NK-92 (cell line): ENCODE data around the gene TMEM184B.
"Not testable (repeated sequence)": the region's sequence is repeated elsewhere in the genome, so short reads cannot be mapped to it uniquely, and the experiment has no call there.

Source experiments
- DNase-seq: peaks from one replicate; lab custom pipeline; 2025; ENCODE audit not compliant: unreplicated experiment; lab: John Stamatoyannopoulos, UW

The TMEM184B gene

DNA sequence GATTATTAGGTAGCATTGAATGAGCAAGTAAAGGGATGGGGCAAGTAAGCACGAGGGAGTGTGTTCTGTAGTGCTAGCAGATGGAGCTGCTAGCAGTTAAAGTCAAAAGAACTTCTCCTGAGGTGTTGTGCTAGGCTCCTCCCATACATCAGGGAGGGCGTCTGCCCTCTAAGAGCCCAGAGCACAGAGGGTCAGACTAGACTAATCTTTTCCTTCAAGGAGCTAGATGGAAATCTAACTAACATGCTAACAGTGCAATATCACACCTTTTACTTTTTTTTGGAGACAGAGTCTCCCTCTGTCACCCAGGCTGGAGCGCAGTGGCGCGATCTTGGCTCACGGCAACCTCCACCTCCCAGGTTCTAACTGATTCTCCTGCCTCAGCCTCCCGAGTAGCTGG lies 88.0 kb downstream of the TMEM184B start:
- no peak for DNase-seq

- peak; percentile 69 for DNase-seq
Observed at GRCh38 chr22:38181453-38182200, 91.2 kb downstream of the TMEM184B start, which contains the start of gene PLA2G6. Gene PLA2G6, minus strand, starts transcription at chr22:38181830. Its CDS starts 12,404 bp downstream, at chr22:38169426.

- DNase-seq = no peak
Observed at GRCh38 chr22:38180841-38181452, 91.9 kb downstream of the TMEM184B start.

- DNase-seq = not testable (repeated sequence)
Observed at GRCh38 chr22:38178605-38178937, 94.2 kb downstream of the TMEM184B start.

DNA sequence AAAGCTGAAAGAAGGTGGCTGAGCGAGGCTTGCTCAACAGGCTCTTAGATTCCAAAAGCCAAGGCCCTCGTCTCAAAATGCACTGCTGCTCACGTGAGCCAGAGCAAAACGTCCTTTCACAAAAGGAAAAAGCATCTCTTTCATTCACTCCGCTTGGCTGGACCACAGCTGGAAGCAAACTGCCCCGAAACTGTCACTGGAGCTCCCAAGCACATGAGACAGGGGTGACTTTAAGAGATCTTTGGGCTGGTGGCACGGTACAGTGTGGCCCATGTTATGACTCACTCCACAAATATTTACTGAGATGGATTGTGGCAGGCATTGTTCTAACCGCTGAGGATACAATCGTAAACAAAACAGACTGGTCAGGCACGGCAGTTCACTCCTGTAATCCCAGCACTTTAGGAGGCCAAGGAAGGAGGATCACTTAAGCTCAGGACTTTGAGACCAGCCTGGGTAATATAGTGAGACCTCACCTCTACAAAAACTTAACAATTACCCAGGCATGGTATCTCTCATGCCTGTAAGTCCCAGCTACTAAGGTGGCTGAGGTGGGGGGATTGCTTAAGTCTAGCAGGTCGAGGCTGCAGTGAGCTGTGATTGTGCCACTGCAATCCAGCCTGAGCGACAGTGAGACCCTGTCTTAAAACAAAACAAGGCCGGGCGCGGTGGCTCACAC lies 94.7 kb downstream of the TMEM184B start:
- DNase-seq = no peak

DNA sequence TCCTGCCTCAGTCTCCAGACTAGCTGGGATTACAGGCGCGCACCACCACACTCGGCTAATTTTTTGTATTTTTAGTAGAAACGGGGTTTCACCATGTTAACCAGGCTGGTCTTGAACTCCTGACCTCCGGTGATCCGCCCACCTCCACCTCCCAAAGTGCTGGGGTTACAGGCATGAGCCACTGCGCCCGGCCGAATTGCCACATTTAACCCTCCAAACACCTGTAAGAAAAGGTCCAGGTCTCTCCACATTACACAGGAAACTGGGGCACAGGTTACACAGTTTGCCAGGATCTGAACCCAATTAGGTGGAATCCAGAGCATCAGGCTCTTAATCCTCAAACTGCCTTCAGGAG lies 95.3 kb downstream of the TMEM184B start:
- not testable (repeated sequence) for DNase-seq

- no peak for DNase-seq
Observed at GRCh38 chr22:38177044-38177443, 95.8 kb downstream of the TMEM184B start.

DNA sequence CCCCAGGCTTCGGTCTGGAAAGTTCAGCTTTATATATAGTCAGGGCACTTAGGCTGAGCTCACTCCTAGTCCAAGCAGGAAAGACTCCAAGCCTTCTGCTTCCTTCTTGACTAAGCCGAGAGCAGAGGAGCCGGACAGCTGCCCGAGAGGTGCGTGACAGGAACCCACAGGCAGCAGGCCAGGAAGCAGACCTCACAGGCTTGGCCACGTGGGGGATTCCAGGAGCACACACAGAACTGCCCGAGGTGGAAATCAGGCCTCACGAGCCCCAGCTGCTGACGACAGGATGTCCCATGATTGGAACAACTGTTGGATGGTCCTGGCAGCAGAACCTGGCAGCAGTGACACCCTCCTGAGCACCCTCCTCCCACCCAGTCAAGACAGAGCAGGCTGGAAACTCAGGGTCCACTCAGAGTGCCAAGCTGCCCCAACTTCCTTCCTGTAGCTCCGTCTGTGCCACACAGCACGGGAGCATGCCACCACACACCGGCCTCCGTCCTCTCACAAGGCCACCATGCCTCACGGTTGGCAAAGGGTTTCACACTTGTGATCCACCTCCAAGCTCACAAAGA lies 96.6 kb downstream of the TMEM184B start:
- no peak for DNase-seq

DNA sequence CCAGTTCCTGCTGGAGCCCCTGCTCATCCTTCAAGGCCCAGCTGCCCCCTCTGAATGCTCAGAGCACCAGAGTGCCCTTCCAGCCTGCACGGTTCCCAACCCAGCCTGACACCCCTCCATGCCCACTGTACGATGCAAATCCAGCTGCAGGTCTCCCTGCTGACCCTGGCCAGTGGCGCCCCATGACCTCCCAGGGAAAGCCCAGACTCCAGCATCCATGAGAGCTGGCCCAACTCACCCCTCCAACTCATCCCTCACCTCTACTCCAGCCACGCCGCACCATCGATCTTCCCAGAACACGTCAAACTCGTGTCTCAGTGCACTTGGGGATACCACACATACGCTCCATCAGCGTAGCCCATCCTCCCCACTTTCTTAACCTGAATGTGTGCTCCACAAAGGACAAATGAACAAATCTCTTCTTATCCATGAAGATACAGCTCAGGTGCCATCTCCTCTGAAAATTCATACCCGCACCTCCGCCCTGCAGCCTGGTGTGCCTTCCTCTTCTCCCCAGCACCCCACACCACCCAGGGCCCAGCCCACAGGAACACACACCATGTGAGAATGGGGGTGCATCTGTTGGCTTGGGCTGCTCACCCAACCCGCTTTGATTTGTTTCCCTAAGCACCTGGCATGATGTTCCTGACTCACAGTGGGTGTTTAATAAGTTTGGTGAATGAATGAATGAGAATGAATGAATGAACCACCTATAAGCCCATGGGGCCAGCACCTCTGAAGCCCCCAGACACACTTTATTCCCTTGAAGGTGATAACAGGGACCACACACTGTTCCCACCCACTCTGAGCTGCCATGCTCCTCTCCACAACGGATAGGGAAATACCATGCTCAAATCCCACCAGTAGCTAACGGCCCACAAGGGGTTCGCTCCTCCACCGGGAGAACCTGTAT lies 97.3 kb downstream of the TMEM184B start:
- no peak for DNase-seq

GRCh38 chr22:38174626-38175025 lies 98.2 kb downstream of the TMEM184B start:
- DNase-seq = no peak

- no peak for DNase-seq
Observed at GRCh38 chr22:38173641-38173906, 99.2 kb downstream of the TMEM184B start.

GRCh38 chr22:38172832-38173640 lies 99.8 kb downstream of the TMEM184B start:
- no peak for DNase-seq

DNA sequence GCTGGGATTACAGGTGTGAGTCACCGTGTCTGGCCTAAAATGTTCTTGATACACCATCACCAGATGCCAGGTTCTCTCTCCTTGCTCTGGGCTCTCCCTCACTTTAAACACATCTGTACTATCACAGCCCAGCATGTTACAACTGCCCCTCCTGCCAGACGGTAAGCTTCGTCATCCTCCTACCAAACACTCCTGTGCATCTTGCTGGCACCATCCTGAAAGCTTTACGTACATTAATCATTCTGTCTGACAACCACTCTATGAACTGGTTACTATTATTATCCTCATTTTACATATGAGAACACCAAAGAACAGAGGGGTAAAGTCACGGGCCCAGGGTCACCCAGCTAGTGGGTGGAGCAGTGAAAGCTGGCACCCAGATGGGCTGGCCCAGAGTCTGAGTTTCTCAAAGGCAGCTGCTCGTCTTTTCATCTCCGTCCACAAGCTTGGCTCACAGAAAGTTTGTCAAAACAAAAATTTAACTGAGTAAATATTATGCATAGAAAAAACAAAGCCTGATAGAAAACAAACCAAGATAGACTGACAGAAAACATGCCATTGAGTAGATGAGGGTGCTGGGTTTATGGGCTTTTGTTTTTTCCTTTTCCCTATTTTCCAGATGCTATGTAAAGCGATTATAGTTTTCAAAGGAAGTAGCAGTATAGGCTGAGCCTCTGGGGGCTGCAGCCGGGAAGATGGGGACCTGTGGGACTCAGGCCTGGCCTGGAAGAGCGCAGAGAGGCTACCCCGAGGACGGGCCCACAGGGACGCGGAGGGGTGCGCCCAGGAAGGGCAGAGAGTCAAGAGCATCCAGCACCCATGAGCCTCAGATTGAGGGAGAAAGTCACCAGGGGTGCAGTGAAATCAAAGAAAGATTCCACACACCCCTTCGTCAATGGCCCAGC lies 100.6 kb downstream of the TMEM184B start:
- DNase-seq = no peak

- DNase-seq = no peak
Observed at GRCh38 chr22:38170469-38170868, 102.3 kb downstream of the TMEM184B start.
